Vagina (tissue), 2 donors: ENCODE data around the gene VRK1. TPM values are rescaled to one million over a fixed set of nuclear protein-coding genes. Genes with fewer than 3 reads are reported as not detected.
"Not testable (repeated sequence)": the region's sequence is repeated elsewhere in the genome, so short reads cannot be mapped to it uniquely, and the experiment has no call there.

Experiments
- DNase-seq, 2 donors: peaks; one replicate each; pipeline ENCODE4 v3.0.0-alpha.2; 2017; ENCODE audit errors: extremely low spot score in 2 of 2
- H3K27ac ChIP-seq: fragments of 200-600 bp; sonication (generic); one replicate; pipeline ENCODE4 v1.5.1; 2019
- H3K27me3 ChIP-seq: fragments of 200-600 bp; sonication (generic); one replicate; pipeline ENCODE4 v1.5.1; 2019
- H3K36me3 ChIP-seq, 2 donors: fragments of 200-600 bp; sonication (generic); one replicate each; pipeline ENCODE4 v1.5.1; 2017 to 2019
- H3K4me1 ChIP-seq: fragments of 200-600 bp; sonication (generic); one replicate; pipeline ENCODE4 v1.5.1; 2019
- H3K4me3 ChIP-seq, 2 donors: fragments of 200-600 bp; sonication (generic); 1 replicate in 1 of 2; 2 replicates in 1 of 2; pipeline ENCODE4 v1.5.1; 2016 to 2019
- H3K9me3 ChIP-seq: fragments of 200-600 bp; sonication (generic); one replicate; pipeline ENCODE4 v1.5.1; 2019
- CTCF ChIP-seq, 3 experiments: fragments of 450-650 bp in 2 of 3; fragments of 200-600 bp in 1 of 3; sonication (generic) in 1 of 3; IDR thresholded peaks; one replicate each; pipeline ENCODE4 v1.5.1; 2017 to 2019; ENCODE audit warnings: antibody characterized with exemption in 3 of 3, mild to moderate bottlenecking in 2 of 3, moderate library complexity in 2 of 3
- POLR2A ChIP-seq, 2 donors: fragments of 450-650 bp; IDR thresholded peaks; one replicate each; pipeline ENCODE4 v1.6.1; 2017; ENCODE audit warnings: antibody characterized with exemption in 2 of 2, mild to moderate bottlenecking in 2 of 2, moderate library complexity in 2 of 2
- POLR2AphosphoS5 ChIP-seq, 2 donors: sonication (generic); formaldehyde crosslinking; IDR thresholded peaks; one replicate each; pipeline ENCODE4 v1.9.0; 2017; ENCODE audit warnings: antibody characterized with exemption in 2 of 2, mild to moderate bottlenecking in 2 of 2, low read depth in 1 of 2; ENCODE audit not compliant: insufficient read depth in 1 of 2
- intact Hi-C: fragments of 100-400 bp; cut with DNase I; formaldehyde crosslinking; loops from one replicate; pipeline ENCODE4 v1.15.1; 2023
- total RNA-seq: library from RNA; depleted of rRNA; stranded (reverse); fragments of >200 nt; gene quantifications from one replicate; pipeline ENCODE4 v1.2.3, GENCODE V29; 2016

Gene VRK1
- total RNA-seq, 1 donor from 2014 or later = 10.1 TPM

DNA sequence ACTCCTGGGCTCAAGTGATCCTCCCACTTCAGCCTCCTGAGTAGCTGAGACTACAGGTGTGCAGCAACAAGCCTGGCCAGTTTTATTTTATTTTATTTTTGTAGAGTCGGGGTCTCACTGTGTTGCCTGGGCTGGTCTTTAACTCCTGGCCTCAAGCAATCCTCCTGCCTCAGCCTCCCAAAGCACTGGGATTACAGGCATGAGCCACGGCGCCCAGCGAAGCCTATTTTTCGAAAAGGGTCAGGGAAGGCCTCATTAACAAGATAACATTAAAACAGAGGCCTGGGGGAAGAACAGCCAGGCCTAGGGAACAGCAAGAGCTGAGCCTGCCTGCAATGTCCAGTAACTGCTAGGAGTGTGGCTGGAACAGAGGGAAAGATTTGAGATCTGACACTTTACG is 36.1 kb upstream of the VRK1 start:
- Histone ChIP-seq H3K4me1 (no peaks in the 10 kb centered on the region), H3K27me3 (no peaks in the 10 kb centered on the region), H3K4me3 (no peak overlapping the region), H3K9me3 (no peaks in the 10 kb centered on the region), H3K36me3 (no peaks in the 10 kb centered on the region), H3K27ac (no peak overlapping the region)
- no peak for DNase-seq
- intact Hi-C loops = no loop called here
- TF ChIP-seq CTCF (IDR thresholded peaks at IDR 0.05) (no peak), POLR2A (IDR thresholded peaks at IDR 0.05) (no peak), POLR2AphosphoS5 (IDR thresholded peaks at IDR 0.05; ENCODE audit: insufficient read depth in 1 of 2, low read depth in 1 of 2) (no peak)

GRCh38 chr14:96762650-96763049 is 34.5 kb upstream of the VRK1 start:
- H3K27ac ChIP-seq = no peak overlapping the region
- no peaks in the 10 kb centered on the region for H3K4me1 ChIP-seq
- TF ChIP-seq POLR2A (IDR thresholded peaks at IDR 0.05) (no peak), CTCF (IDR thresholded peaks at IDR 0.05) (no peak), POLR2AphosphoS5 (IDR thresholded peaks at IDR 0.05; ENCODE audit: insufficient read depth in 1 of 2, low read depth in 1 of 2) (no peak)
- DNase-seq = no peak
- H3K27me3 ChIP-seq = no peaks in the 10 kb centered on the region
- no peaks in the 10 kb centered on the region for H3K36me3 ChIP-seq
- no peak overlapping the region for H3K4me3 ChIP-seq
- intact Hi-C loops = no loop called here
- H3K9me3 ChIP-seq = no peaks in the 10 kb centered on the region

GRCh38 chr14:96764012-96764411 is 33.2 kb upstream of the VRK1 start:
- DNase-seq = no peak
- intact Hi-C loops = no loop called here
- H3K27me3 ChIP-seq = no peaks in the 10 kb centered on the region
- no peaks in the 10 kb centered on the region for H3K36me3 ChIP-seq
- no peak overlapping the region for H3K27ac ChIP-seq
- no peaks in the 10 kb centered on the region for H3K4me1 ChIP-seq
- TF ChIP-seq POLR2AphosphoS5 (IDR thresholded peaks at IDR 0.05; ENCODE audit: insufficient read depth in 1 of 2, low read depth in 1 of 2) (no peak), CTCF (IDR thresholded peaks at IDR 0.05) (no peak), POLR2A (IDR thresholded peaks at IDR 0.05) (no peak)
- H3K4me3 ChIP-seq = no peak overlapping the region
- no peaks in the 10 kb centered on the region for H3K9me3 ChIP-seq

DNA sequence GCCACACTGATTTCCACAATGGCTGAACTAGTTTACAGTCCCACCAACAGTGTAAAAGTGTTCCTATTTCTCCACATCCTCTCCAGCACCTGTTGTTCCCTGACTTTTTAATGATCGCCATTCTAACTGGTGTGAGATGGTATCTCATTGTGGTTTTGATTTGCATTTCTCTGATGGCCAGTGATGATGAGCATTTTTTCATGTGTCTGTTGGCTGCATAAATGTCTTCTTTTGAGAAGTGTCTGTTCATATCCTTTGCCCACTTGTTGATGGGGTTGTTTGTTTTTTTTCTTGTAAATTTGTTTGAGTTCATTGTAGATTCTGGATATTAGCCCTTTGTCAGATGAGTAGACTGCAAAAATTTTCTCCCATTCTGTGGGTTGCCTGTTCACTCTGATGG is 32.0 kb upstream of the VRK1 start:
- H3K4me3 ChIP-seq, H3K36me3 ChIP-seq, H3K27me3 ChIP-seq, DNase-seq, H3K27ac ChIP-seq, intact Hi-C loops, H3K9me3 ChIP-seq, H3K4me1 ChIP-seq: not testable (repeated sequence)

DNA sequence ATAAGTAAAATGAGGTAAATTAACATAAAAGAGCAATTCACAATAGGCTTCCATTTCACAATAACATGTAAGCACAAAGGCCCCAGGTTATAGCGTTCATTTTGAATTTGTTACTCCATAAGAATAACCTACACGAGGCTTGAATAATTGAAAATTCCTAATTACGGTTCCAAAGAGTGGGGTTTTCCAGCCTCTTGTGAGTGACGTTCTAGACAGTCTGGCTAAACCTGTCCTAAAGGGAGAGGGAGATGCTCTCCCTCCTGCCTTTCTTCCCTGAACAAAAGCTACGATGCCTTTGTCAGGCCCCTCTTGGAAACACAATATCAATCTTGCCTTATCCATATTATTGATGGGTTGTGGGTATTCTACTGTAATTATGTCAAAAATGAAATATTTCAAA is 24.3 kb upstream of the VRK1 start:
- Histone ChIP-seq H3K4me3 (no peak overlapping the region), H3K36me3 (no peaks in the 10 kb centered on the region), H3K27me3 (no peaks in the 10 kb centered on the region), H3K4me1 (no peaks in the 10 kb centered on the region), H3K27ac (no peak overlapping the region), H3K9me3 (no peaks in the 10 kb centered on the region)
- no peak for TF ChIP-seq POLR2AphosphoS5 (IDR thresholded peaks at IDR 0.05; ENCODE audit: insufficient read depth in 1 of 2, low read depth in 1 of 2)
- no peak for TF ChIP-seq CTCF (IDR thresholded peaks at IDR 0.05)
- TF ChIP-seq POLR2A (IDR thresholded peaks at IDR 0.05) = no peak
- intact Hi-C loops = no loop called here
- DNase-seq = no peak

DNA sequence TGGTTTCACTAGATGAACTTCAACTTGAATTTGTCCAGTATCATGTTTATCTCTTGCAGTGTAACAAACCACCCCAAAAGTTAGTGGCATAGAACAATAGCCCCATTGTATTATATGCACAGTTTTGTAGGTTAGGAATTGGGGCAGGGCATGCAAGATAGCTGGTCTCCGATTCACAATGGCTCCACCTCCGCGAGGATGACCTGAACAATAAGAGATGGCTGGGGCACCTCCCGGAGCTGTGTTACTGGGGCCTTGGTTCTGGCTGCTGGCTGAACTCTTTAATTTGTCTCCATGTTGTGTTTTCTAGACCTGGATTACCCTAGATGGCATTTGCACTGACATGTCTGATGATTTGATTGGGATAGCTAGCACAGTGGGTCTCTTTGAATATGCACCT is 20.4 kb upstream of the VRK1 start:
- intact Hi-C loops = no loop called here
- Histone ChIP-seq H3K4me3 (no peak overlapping the region), H3K27ac (no peak overlapping the region), H3K4me1 (no peaks in the 10 kb centered on the region), H3K36me3 (no peaks in the 10 kb centered on the region), H3K9me3 (no peaks in the 10 kb centered on the region), H3K27me3 (no peaks in the 10 kb centered on the region)
- no peak for TF ChIP-seq POLR2A (IDR thresholded peaks at IDR 0.05)
- no peak for TF ChIP-seq CTCF (IDR thresholded peaks at IDR 0.05)
- no peak for TF ChIP-seq POLR2AphosphoS5 (IDR thresholded peaks at IDR 0.05; ENCODE audit: insufficient read depth in 1 of 2, low read depth in 1 of 2)
- no peak for DNase-seq
